GM18499 (cell line): ENCODE results near the gene AOPEP.

ENCODE experiments used
- ATAC-seq: cut with Tn5 transposase; IDR thresholded peaks from one replicate; pipeline ENCODE4 v1.9.1; 2021; ENCODE audit warnings: moderate number of reproducible peaks; ENCODE audit not compliant: insufficient read depth, unreplicated experiment

Gene AOPEP

GRCh38 chr9:94881454-94881853 lies 155.0 kb downstream of the AOPEP start:
- ATAC-seq = no peak

- ATAC-seq = no peak
Observed at GRCh38 chr9:94881940-94882339, 155.4 kb downstream of the AOPEP start.

GRCh38 chr9:94882966-94883641 lies 156.6 kb downstream of the AOPEP start:
- no peak for ATAC-seq

GRCh38 chr9:94885854-94886447 lies 159.5 kb downstream of the AOPEP start:
- no peak for ATAC-seq

GRCh38 chr9:94887721-94888120 lies 161.2 kb downstream of the AOPEP start:
- ATAC-seq = no peak

GRCh38 chr9:94888775-94889174 lies 162.3 kb downstream of the AOPEP start:
- no peak for ATAC-seq

GRCh38 chr9:94889628-94890027 lies 163.1 kb downstream of the AOPEP start:
- no peak for ATAC-seq

- ATAC-seq = no peak
Observed at GRCh38 chr9:94891183-94891582, 164.7 kb downstream of the AOPEP start.

- no peak for ATAC-seq
Observed at GRCh38 chr9:94892675-94893074, 166.2 kb downstream of the AOPEP start.

- ATAC-seq = no peak
Observed at GRCh38 chr9:94894094-94894699, 167.7 kb downstream of the AOPEP start.

GRCh38 chr9:94895668-94896067 lies 169.2 kb downstream of the AOPEP start:
- ATAC-seq = no peak

- no peak for ATAC-seq
Observed at GRCh38 chr9:94896512-94896911, 170.0 kb downstream of the AOPEP start.

- ATAC-seq = no peak
Observed at GRCh38 chr9:94899464-94900221, 173.1 kb downstream of the AOPEP start.

- ATAC-seq = no peak
Observed at GRCh38 chr9:94900222-94901018, 173.9 kb downstream of the AOPEP start.

GRCh38 chr9:94901019-94901363 lies 174.5 kb downstream of the AOPEP start:
- no peak for ATAC-seq

GRCh38 chr9:94903961-94904421 lies 177.5 kb downstream of the AOPEP start:
- no peak for ATAC-seq

GRCh38 chr9:94904806-94905205 lies 178.3 kb downstream of the AOPEP start:
- no peak for ATAC-seq

- ATAC-seq = no peak
Observed at GRCh38 chr9:94905606-94906005, 179.1 kb downstream of the AOPEP start.

GRCh38 chr9:94906181-94906580 lies 179.7 kb downstream of the AOPEP start:
- ATAC-seq = no peak

GRCh38 chr9:94906713-94907112 lies 180.2 kb downstream of the AOPEP start:
- no peak for ATAC-seq
